Heart left ventricle (tissue), 13 donors: ENCODE measurements around the gene DAB1.

ENCODE experiments used
- POLR2A ChIP-seq, 2 donors: fragments of 450-650 bp; IDR thresholded peaks; one replicate each; pipeline ENCODE4 v1.6.1; 2017; ENCODE audit warnings: antibody characterized with exemption in 2 of 2, mild to moderate bottlenecking in 2 of 2, moderate library complexity in 2 of 2
- TF ChIP-seq, protein P1 (sequence below), 12 donors: fragments of 200-600 bp; sonication (generic) in 4 of 12; IDR thresholded peaks; one replicate each; pipeline versions ENCODE4 v1.5.0 to v1.8.0; 2018 to 2022; ENCODE audit warnings: antibody characterized with exemption in 12 of 12, mild to moderate bottlenecking in 5 of 12
- donor health status: ischemic (EF 13 %, LVEDD 7.1; RV severe dilation, severe dysfunction).
- donor health status: DM: no; HTN: yes; CAD: no.
- donor health status: DM: no; HTN: no; CAD: no.
- donor health status: ischemic (EF 25% LVEDD 6.9; RV normal size, moderate dysfunction).
- donor health status: ischemic (EF 25% LVEDD 5.7; RV mildly dilated, moderate dysfunction).
- donor health status: ischemic (EF 35%, LVEDD 5.7; RV mildly dilated, moderate dysfunction).
- donor health status: nonischemic (EF 11% LVEDD 7.7; RV severe dilation, severe dysfunction).
- donor health status: DM: yes; HTN: yes; CAD: no.
- donor health status: PGD.
- donor health status: ischemic (EF 29% LVEDD 5.4; RV normal size, mild dysfunction).
- donor health status: nonischemic (EF 23%, LVEDD 6.1; RV moderate dilation, normal function).

DNA sequence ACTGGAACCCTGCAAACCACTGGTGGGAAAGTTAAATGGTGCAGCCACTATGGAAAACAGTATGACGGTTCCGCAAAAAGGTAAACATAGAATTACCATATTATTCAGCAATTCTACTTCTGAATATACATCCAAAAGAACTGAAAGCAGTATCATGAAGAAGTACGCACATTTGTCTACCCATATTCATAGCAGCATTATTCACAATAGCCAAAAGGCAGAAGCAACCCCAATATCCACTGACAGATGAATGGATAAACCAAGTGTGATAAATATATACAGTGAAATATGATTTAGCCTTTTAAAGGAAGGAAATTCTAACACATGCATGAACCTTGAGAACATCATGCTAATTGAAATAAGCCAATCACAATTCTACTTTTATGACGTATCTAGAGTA is 39.6 kb downstream of the DAB1 start:
- TF ChIP-seq POLR2A (IDR thresholded peaks at IDR 0.05) = no peak
- TF ChIP-seq, protein P1, sequence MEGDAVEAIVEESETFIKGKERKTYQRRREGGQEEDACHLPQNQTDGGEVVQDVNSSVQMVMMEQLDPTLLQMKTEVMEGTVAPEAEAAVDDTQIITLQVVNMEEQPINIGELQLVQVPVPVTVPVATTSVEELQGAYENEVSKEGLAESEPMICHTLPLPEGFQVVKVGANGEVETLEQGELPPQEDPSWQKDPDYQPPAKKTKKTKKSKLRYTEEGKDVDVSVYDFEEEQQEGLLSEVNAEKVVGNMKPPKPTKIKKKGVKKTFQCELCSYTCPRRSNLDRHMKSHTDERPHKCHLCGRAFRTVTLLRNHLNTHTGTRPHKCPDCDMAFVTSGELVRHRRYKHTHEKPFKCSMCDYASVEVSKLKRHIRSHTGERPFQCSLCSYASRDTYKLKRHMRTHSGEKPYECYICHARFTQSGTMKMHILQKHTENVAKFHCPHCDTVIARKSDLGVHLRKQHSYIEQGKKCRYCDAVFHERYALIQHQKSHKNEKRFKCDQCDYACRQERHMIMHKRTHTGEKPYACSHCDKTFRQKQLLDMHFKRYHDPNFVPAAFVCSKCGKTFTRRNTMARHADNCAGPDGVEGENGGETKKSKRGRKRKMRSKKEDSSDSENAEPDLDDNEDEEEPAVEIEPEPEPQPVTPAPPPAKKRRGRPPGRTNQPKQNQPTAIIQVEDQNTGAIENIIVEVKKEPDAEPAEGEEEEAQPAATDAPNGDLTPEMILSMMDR (IDR thresholded peaks at IDR 0.05) = no peak
